CD1c-positive myeloid dendritic cell (primary cell): ENCODE results near the gene DEUP1.
A peak's percentile ranks its signal among the peaks of the same experiment; 100 is the strongest.
"Not testable (repeated sequence)": the region's sequence is repeated elsewhere in the genome, so short reads cannot be mapped to it uniquely, and the experiment has no call there.

Experiments
- DNase-seq: peaks from one replicate; pipeline ENCODE4 v3.0.0-alpha.2; 2016; ENCODE audit errors: extremely low spot score

DEUP1 gene

GRCh38 chr11:93330446-93330984, at the start of gene DEUP1:
TSS of gene DEUP1 (plus strand) at chr11:93330742. CDS start at chr11:93332260, 1,518 bp downstream.
- DNase-seq = no peak

GRCh38 chr11:93285430-93285829, 45.1 kb upstream of the DEUP1 start:
- DNase-seq = no peak

- DNase-seq = no peak
These were observed 43.1 kb upstream of the DEUP1 start for GRCh38 chr11:93287434-93287833.

GRCh38 chr11:93288079-93288478, 42.5 kb upstream of the DEUP1 start:
- no peak for DNase-seq

- DNase-seq = no peak
These were observed 41.8 kb upstream of the DEUP1 start for GRCh38 chr11:93288767-93289166.

- no peak for DNase-seq
These were observed 40.6 kb upstream of the DEUP1 start for GRCh38 chr11:93289782-93290463.

- DNase-seq = no peak
These were observed 39.4 kb upstream of the DEUP1 start for GRCh38 chr11:93291110-93291509.

- DNase-seq = no peak
These were observed 38.6 kb upstream of the DEUP1 start for GRCh38 chr11:93291898-93292297.

GRCh38 chr11:93295921-93296575, 34.5 kb upstream of the DEUP1 start:
- DNase-seq = no peak

GRCh38 chr11:93303689-93304088, 26.9 kb upstream of the DEUP1 start:
- no peak for DNase-seq

- DNase-seq = not testable (repeated sequence)
These were observed 16.1 kb upstream of the DEUP1 start for GRCh38 chr11:93314399-93314798.

GRCh38 chr11:93319224-93319839, 11.2 kb upstream of the DEUP1 start:
- DNase-seq = no peak

- no peak for DNase-seq
These were observed 10.3 kb upstream of the DEUP1 start for GRCh38 chr11:93320230-93320629.

GRCh38 chr11:93322207-93322606, 8.3 kb upstream of the DEUP1 start:
- no peak for DNase-seq

- DNase-seq = no peak
These were observed 6.8 kb upstream of the DEUP1 start for GRCh38 chr11:93323747-93324146.

- no peak for DNase-seq
These were observed 6.0 kb upstream of the DEUP1 start for GRCh38 chr11:93324500-93324899.

- DNase-seq = no peak
These were observed 3.9 kb upstream of the DEUP1 start for GRCh38 chr11:93326681-93327080.

GRCh38 chr11:93329936-93330445, 551 bp upstream of the DEUP1 start:
- no peak for DNase-seq

GRCh38 chr11:93340223-93340622, 9.7 kb downstream of the DEUP1 start:
- peak; percentile 4 for DNase-seq

GRCh38 chr11:93344855-93345333, 14.4 kb downstream of the DEUP1 start:
- no peak for DNase-seq

GRCh38 chr11:93348930-93349329, 18.4 kb downstream of the DEUP1 start:
- DNase-seq = no peak

- DNase-seq = no peak
These were observed 20.3 kb downstream of the DEUP1 start for GRCh38 chr11:93350835-93351234.
